GM12865 (cell line): ENCODE data around the gene ZBED6.
"Not testable (repeated sequence)": the region's sequence is repeated elsewhere in the genome, so short reads cannot be mapped to it uniquely, and the experiment has no call there.

ENCODE experiments used
- DNase-seq: peaks from one replicate; pipeline ENCODE4 v3.0.0; 2010; ENCODE audit warnings: low read depth
- H3K4me3 ChIP-seq: 2 replicates; pipeline ENCODE4 v1.5.1; 2011; ENCODE audit warnings: mild to moderate bottlenecking, low read depth, low read length, control low read depth
- TF ChIP-seq, protein P1 (sequence below): IDR thresholded peaks from 2 replicates; pipeline ENCODE4 v1.5.1; 2011; ENCODE audit warnings: low read length, control low read depth, low read depth, inconsistent platforms; ENCODE audit not compliant: insufficient read depth; ENCODE audit errors: missing control alignments

The ZBED6 gene, protein sequence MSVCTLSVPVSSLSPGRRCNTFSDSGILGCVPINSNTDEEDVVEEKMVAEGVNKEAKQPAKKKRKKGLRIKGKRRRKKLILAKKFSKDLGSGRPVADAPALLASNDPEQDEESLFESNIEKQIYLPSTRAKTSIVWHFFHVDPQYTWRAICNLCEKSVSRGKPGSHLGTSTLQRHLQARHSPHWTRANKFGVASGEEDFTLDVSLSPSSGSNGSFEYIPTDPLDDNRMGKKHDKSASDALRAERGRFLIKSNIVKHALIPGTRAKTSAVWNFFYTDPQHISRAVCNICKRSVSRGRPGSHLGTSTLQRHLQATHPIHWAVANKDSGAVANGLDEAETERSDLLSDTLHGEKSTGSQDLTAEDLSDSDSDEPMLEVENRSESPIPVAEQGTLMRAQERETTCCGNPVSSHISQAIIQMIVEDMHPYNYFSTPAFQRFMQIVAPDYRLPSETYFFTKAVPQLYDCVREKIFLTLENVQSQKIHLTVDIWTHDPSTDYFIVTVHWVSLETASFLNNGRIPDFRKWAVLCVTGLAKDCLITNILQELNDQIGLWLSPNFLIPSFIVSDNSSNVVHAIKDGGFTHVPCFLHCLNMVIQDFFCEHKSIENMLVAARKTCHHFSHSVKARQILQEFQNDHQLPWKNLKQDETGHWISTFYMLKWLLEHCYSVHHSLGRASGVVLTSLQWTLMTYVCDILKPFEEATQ (N-terminal part only)

DNA sequence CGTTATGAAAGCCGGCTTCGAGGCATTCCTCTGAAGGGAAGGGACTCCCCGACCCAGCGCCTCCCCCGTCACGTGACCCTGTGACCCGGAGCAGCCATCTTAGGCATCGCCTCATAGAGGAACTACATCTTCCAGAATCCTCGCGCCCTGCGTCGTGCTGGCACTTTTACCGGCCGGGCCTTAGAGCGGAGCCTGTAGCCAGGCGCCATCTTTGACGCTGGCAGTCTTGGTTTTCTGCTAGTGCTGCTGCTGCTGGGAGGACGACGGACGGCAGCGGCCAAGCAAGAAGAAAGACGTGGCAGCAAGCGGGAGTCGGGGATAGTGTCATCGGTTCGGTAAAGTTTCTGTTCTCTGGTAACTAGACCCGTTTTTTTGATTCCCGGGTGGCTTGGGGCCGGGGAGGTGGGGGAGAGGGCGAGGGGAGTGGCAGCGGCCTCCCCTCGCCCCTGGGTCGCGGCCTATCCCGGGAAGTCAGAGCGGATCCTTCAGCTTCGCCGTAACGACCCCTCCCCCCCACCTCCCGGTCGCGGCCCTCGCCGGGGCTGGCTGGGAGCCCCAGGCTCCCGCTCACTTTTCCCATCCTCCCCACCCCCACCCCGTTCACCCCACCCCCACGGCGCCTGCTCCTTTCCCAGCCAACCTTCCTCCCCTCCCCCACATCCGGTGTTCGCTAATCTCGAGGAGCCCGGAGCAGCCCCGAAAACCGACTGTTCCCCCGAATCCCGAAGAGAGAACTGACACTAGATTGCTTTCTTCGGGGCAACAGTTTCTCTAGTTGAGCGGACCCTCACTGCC is at the start of gene ZBED6, which contains the start of gene ZC3H11A:
Gene ZBED6, plus strand, starts transcription at position 183 of the 795 bp plus-strand sequence. CDS start 1,900 bp downstream, outside the sequence.
Gene ZC3H11A, plus strand, starts transcription at position 183 of the 795 bp plus-strand sequence. CDS start 21,448 bp downstream, outside the sequence.
- TF ChIP-seq, protein P1, sequence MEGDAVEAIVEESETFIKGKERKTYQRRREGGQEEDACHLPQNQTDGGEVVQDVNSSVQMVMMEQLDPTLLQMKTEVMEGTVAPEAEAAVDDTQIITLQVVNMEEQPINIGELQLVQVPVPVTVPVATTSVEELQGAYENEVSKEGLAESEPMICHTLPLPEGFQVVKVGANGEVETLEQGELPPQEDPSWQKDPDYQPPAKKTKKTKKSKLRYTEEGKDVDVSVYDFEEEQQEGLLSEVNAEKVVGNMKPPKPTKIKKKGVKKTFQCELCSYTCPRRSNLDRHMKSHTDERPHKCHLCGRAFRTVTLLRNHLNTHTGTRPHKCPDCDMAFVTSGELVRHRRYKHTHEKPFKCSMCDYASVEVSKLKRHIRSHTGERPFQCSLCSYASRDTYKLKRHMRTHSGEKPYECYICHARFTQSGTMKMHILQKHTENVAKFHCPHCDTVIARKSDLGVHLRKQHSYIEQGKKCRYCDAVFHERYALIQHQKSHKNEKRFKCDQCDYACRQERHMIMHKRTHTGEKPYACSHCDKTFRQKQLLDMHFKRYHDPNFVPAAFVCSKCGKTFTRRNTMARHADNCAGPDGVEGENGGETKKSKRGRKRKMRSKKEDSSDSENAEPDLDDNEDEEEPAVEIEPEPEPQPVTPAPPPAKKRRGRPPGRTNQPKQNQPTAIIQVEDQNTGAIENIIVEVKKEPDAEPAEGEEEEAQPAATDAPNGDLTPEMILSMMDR, result no peak
- DNase-seq, result peak; percentile 98
- peak within 1 kb of the TSS; percentile 95 for H3K4me3 ChIP-seq

DNA sequence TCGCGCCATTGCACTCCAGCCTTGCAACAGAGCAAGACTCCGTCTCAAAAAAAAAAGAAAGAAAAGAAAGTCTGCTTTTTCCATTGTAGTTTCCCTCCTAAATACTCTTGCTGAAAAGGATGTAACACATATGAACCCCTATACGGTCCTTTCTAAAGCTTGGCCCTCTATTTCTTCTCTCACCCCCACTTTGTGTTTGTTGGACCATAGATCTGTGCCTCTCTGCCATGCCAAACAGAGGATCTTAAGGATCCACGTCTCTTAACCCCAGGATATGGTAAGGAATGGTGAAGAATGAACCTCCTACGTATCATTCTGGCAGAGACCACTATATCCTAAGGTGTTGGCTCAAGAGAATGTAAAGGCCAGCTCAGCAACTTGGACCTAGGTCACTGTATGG is 49.1 kb upstream of the ZBED6 start:
- no peak for DNase-seq
- TF ChIP-seq, protein P1, result no peak
- no peak overlapping the region for H3K4me3 ChIP-seq

DNA sequence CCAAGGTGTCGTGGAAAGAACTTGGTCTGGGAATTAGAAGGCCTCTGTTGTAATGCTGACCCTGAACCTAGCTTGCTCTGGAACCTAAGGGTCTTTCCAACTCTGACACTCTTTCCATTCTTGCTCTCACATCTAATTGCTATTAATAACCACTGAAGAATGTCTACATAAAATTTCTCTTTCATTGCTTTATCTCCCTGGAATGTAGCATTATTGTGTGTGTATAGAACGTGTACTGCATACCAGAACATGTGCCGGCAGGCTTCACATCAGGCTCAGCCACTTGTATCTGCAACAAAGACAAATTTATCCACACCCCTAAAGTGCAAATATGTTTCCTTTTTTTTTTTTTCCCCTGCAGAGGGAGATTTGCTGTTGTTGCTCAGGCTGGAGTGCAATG is 44.4 kb upstream of the ZBED6 start:
- H3K4me3 ChIP-seq, result no peak overlapping the region
- TF ChIP-seq, protein P1, result no peak
- DNase-seq, result no peak

DNA sequence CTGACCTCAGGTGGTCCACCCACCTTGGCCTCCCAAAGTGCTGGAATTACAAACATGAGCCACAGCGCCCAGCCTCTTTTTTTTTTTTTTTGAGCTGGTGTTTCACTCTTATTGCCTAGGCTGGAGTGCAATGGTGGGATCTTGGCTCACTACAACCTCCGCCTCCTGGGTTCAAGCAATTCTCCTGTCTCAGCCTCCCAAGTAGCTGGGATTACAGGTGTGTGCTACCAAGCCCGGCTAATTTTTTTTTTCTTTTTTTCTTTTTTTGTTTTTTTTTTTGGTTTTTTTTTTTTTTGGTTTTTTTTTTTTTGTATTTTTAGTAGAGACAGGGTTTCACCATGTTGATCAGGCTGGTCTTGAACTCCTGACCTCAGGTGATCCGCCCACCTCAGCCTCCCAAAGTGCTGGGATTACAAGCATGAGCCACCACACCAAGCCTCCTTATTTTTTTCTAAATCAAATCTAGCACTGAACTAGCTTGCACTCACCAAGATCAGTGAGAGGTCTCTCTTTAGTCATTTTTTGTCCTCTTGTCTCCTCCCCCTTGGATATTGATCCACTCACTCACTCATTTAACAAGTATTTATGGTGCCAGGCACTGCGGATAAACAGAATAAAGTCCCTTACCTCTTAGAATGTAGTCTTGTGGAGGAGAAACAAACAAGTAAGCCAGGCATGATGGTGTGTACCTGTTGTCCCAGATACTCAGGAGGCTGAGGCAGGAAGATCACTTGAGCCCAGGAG is 43.6 kb upstream of the ZBED6 start:
- not testable (repeated sequence) for DNase-seq, H3K4me3 ChIP-seq

DNA sequence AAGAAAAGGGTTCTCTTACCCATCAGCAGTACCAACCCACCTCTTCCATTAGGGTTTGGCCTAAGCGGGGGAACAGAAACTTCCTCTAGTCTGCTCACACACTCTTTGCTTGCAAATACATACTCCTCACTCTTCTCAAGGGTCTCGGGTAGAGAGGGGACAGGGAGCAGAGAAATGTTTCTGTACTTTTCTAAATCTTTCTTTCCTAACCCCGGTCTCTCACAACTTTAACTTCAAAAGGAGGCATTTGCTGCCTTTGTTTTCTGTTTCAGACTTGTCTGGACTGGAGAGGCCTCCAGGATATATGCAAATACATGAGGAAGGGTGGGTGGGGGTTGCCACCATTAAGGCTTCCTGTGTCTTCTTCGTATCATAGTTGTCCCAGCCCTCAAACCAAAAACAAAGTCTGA is 41.0 kb upstream of the ZBED6 start:
- H3K4me3 ChIP-seq, result peak overlapping the region; percentile 34
- TF ChIP-seq, protein P1, result no peak
- DNase-seq, result peak; percentile 83

DNA sequence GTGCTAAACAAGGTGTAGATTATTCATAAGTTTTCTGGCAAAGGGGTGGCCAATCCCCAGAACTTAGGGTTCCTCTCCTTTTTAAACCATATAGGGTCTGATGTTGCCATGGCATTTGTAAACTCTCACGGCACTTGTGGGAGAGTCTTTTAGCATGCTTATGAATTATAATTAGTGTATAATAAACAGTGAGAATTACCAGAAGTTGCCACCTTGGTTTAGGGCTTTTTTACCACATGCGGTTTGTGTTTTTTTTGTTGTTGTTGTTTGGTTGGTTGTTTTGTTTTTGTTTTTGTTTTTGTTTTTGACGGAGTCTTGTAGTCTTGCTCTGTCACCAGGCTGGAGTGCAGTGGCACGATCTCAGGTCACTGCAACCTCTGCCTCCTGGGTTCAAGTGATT is 39.4 kb upstream of the ZBED6 start:
- TF ChIP-seq, protein P1, result no peak
- no peak for DNase-seq
- H3K4me3 ChIP-seq, result no peak overlapping the region

DNA sequence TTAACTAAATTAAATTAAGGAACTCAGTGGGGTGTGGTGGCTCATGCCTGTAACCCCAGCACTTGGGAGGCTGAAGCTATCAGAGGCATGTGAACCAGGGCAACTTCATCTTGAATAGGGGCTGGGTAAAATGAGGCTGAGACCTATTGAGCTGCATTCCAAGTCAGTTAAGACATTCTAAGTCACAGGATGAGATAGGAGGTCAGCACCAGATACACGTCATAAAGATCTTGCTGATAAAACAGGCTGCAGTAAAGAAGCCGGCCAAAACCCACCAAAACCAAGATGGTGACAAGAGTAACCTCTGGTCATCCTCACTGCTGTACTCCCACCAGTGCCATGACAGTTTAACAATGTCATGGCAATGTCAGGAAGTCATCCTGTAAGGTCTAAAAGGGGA is 36.7 kb upstream of the ZBED6 start:
- DNase-seq, result not testable (repeated sequence)

More for the DNA sequence above, 36.7 kb upstream of the ZBED6 start:
- H3K4me3 ChIP-seq, result not testable (repeated sequence)
